ENCODE results near the gene MLLT3. TPM values are rescaled to one million over a fixed set of nuclear protein-coding genes. Genes with fewer than 3 reads are reported as not detected.

The MLLT3 gene
- total and polyA plus RNA-seq, 8 donors: 1.8 to 10.3 (median 4.2) TPM

GRCh38 chr9:20495098-20495497 lies 127.2 kb downstream of the MLLT3 start:
- Histone ChIP-seq H3K36me3 (no peaks in the 10 kb centered on the region), H3K27me3 (no peaks in the 10 kb centered on the region), H3K4me1 (peaks cover 0 to 4% (median 0%) of the 10 kb centered on the region in 3 donors), H3K4me3 (no peak overlapping the region), H3K27ac (no peak overlapping the region), H3K9me3 (no peaks in the 10 kb centered on the region)
- intact Hi-C loops (cut with DNase I): no loop called here
- DNase-seq (no peak), FAIRE-seq (no peak), ATAC-seq (no peak)
- no peak for TF ChIP-seq CTCF (IDR thresholded peaks at IDR 0.05)
- 60 to 64% methylated on average over 3 of the region's 3 CpGs for WGBS, 2 donors

- ATAC-seq (no peak), FAIRE-seq (no peak), DNase-seq (no peak)
- H3K4me1 ChIP-seq: peaks cover 0 to 4% (median 0%) of the 10 kb centered on the region in 3 donors
- no peaks in the 10 kb centered on the region for H3K36me3 ChIP-seq
- no peaks in the 10 kb centered on the region for H3K27me3 ChIP-seq
- 86 to 92% methylated on average over 1 of the region's 1 CpG for WGBS, 2 donors
- intact Hi-C loops (cut with DNase I): no loop called here
- H3K27ac ChIP-seq: no peak overlapping the region
- no peak for TF ChIP-seq CTCF (IDR thresholded peaks at IDR 0.05)
- no peaks in the 10 kb centered on the region for H3K9me3 ChIP-seq
- H3K4me3 ChIP-seq: no peak overlapping the region
Observed at GRCh38 chr9:20494035-20494434, 128.3 kb downstream of the MLLT3 start.

- ATAC-seq (no peak), FAIRE-seq (no peak), DNase-seq (no peak)
- peaks cover 0 to 4% (median 0%) of the 10 kb centered on the region in 3 donors for H3K4me1 ChIP-seq
- H3K9me3 ChIP-seq: no peaks in the 10 kb centered on the region
- no peaks in the 10 kb centered on the region for H3K36me3 ChIP-seq
- no peaks in the 10 kb centered on the region for H3K27me3 ChIP-seq
- TF ChIP-seq CTCF (IDR thresholded peaks at IDR 0.05): no peak
- intact Hi-C loops (cut with DNase I): no loop called here
- WGBS, 2 donors: 77 to 83% methylated on average over 1 of the region's 1 CpG
- no peak overlapping the region for H3K27ac ChIP-seq
- H3K4me3 ChIP-seq: no peak overlapping the region
Observed at GRCh38 chr9:20492772-20493171, 129.5 kb downstream of the MLLT3 start.

- ATAC-seq: no peak
- intact Hi-C loops (cut with DNase I): no loop called here
- 87 to 93% methylated on average over 1 of the region's 1 CpG for WGBS, 2 donors
Observed at GRCh38 chr9:20491612-20492011, 130.7 kb downstream of the MLLT3 start.

More at GRCh38 chr9:20491612-20492011, 130.7 kb downstream of the MLLT3 start:
- TF ChIP-seq CTCF (IDR thresholded peaks at IDR 0.05): no peak
- no peaks in the 10 kb centered on the region for H3K9me3 ChIP-seq
- no peaks in the 10 kb centered on the region for H3K36me3 ChIP-seq
- no peak overlapping the region for H3K4me3 ChIP-seq
- DNase-seq: no peak
- H3K4me1 ChIP-seq: peaks cover 0 to 4% (median 0%) of the 10 kb centered on the region in 3 donors
- FAIRE-seq: no peak
- no peak overlapping the region for H3K27ac ChIP-seq
- H3K27me3 ChIP-seq: no peaks in the 10 kb centered on the region

Data from pancreas (tissue), 10 donors.